COLO668 (cell line): ENCODE results near the gene BARX1.

ENCODE experiments used
- DNase-seq: peaks from one replicate; lab custom pipeline; 2025; ENCODE audit not compliant: unreplicated experiment; lab: John Stamatoyannopoulos, UW

The BARX1 gene

GRCh38 chr9:93929231-93929630 lies 25.9 kb downstream of the BARX1 start:
- DNase-seq, result no peak

GRCh38 chr9:93922535-93922934 lies 32.6 kb downstream of the BARX1 start:
- DNase-seq, result no peak

GRCh38 chr9:93920131-93920800 lies 34.9 kb downstream of the BARX1 start:
- no peak for DNase-seq

- DNase-seq, result no peak
These were observed 37.1 kb downstream of the BARX1 start for GRCh38 chr9:93918061-93918460.

GRCh38 chr9:93917121-93917853 lies 37.9 kb downstream of the BARX1 start:
- DNase-seq, result no peak

- DNase-seq, result no peak
These were observed 38.8 kb downstream of the BARX1 start for GRCh38 chr9:93916358-93916757.

- DNase-seq, result peak; percentile 89
These were observed 43.2 kb downstream of the BARX1 start for GRCh38 chr9:93911801-93912554.

- peak; percentile 29 for DNase-seq
These were observed 43.9 kb downstream of the BARX1 start for GRCh38 chr9:93911136-93911745.

- peak; percentile 9 for DNase-seq
These were observed 44.6 kb downstream of the BARX1 start for GRCh38 chr9:93910598-93910997.

- no peak for DNase-seq
These were observed 45.0 kb downstream of the BARX1 start for GRCh38 chr9:93910196-93910595.

- peak; percentile 55 for DNase-seq
These were observed 45.9 kb downstream of the BARX1 start for GRCh38 chr9:93909242-93909616.

- peak; percentile 89 for DNase-seq
These were observed 46.4 kb downstream of the BARX1 start for GRCh38 chr9:93908591-93909241.

- no peak for DNase-seq
These were observed 47.5 kb downstream of the BARX1 start for GRCh38 chr9:93907551-93908199.

- DNase-seq, result no peak
These were observed 48.8 kb downstream of the BARX1 start for GRCh38 chr9:93906195-93906880.

- DNase-seq, result no peak
These were observed 49.6 kb downstream of the BARX1 start for GRCh38 chr9:93905473-93906133.

GRCh38 chr9:93904649-93905472 lies 50.3 kb downstream of the BARX1 start:
- DNase-seq, result no peak

GRCh38 chr9:93903886-93904648 lies 51.1 kb downstream of the BARX1 start:
- DNase-seq, result no peak
